Endothelial cell (in vitro differentiated cells): ENCODE results near the gene SULT2B1. TPM values are rescaled to one million over a fixed set of nuclear protein-coding genes. Genes with fewer than 3 reads are reported as not detected.

Source experiments
- DNase-seq: peaks from one replicate; pipeline ENCODE4 v3.0.0; 2021; ENCODE audit warnings: low spot score
- H3K27ac Mint-ChIP-seq: one replicate; pipeline ENCODE4 v1.8.0; 2021; ENCODE audit warnings: mixed read lengths, inconsistent platforms; ENCODE audit not compliant: unreplicated experiment
- H3K27me3 Mint-ChIP-seq: one replicate; pipeline ENCODE4 v1.8.0; 2021; ENCODE audit warnings: mild to moderate bottlenecking, moderate library complexity, mixed read lengths, inconsistent platforms; ENCODE audit not compliant: unreplicated experiment
- H3K36me3 Mint-ChIP-seq: one replicate; pipeline ENCODE4 v1.8.0; 2021; ENCODE audit warnings: mild to moderate bottlenecking, low read depth, mixed read lengths, inconsistent platforms; ENCODE audit not compliant: unreplicated experiment
- H3K4me1 Mint-ChIP-seq: one replicate; pipeline ENCODE4 v1.8.0; 2021; ENCODE audit warnings: mild to moderate bottlenecking, mixed read lengths, inconsistent platforms; ENCODE audit not compliant: unreplicated experiment
- H3K4me3 Mint-ChIP-seq: one replicate; pipeline ENCODE4 v1.8.0; 2021; ENCODE audit warnings: mild to moderate bottlenecking, mixed read lengths, inconsistent platforms; ENCODE audit not compliant: unreplicated experiment
- H3K9me3 Mint-ChIP-seq: one replicate; pipeline ENCODE4 v1.8.0; 2021; ENCODE audit warnings: mixed read lengths, inconsistent platforms; ENCODE audit not compliant: unreplicated experiment
- CTCF ChIP-seq: fragments of 200-600 bp; sonication (generic); IDR thresholded peaks from one replicate; pipeline ENCODE4 v1.5.0; 2021; ENCODE audit warnings: antibody characterized with exemption; ENCODE audit not compliant: unreplicated experiment
- total RNA-seq: library from RNA; stranded (reverse); fragmentation: NEBNext Ultra II Directional; extraction: Animal tissue kit (Norgen Biotek cat#: 25700); gene quantifications from one replicate; pipeline ENCODE4 v1.2.1, GENCODE V29; 2021; ENCODE audit not compliant: unreplicated experiment

SULT2B1 gene
- total RNA-seq, 1 donor from 2014 or later, result 0.62 TPM

- H3K9me3 Mint-ChIP-seq, result no peaks in the 10 kb centered on the region
- H3K36me3 Mint-ChIP-seq, result no peaks in the 10 kb centered on the region
- H3K4me1 Mint-ChIP-seq, result peaks cover 2% of the 10 kb centered on the region
- H3K27ac Mint-ChIP-seq, result no peak within 1 kb of the TSS
- no peak for TF ChIP-seq CTCF
- peak within 1 kb of the TSS; percentile 73 for H3K4me3 Mint-ChIP-seq
- no peak for DNase-seq
- peaks cover 14% of the 10 kb centered on the region for H3K27me3 Mint-ChIP-seq
Measured at GRCh38 chr19:48511800-48512503, 40.0 kb upstream of the SULT2B1 start, which contains the start of gene LMTK3. LMTK3 (minus strand) TSS chr19:48511835; CDS start chr19:48511576, 259 bp downstream.

DNA sequence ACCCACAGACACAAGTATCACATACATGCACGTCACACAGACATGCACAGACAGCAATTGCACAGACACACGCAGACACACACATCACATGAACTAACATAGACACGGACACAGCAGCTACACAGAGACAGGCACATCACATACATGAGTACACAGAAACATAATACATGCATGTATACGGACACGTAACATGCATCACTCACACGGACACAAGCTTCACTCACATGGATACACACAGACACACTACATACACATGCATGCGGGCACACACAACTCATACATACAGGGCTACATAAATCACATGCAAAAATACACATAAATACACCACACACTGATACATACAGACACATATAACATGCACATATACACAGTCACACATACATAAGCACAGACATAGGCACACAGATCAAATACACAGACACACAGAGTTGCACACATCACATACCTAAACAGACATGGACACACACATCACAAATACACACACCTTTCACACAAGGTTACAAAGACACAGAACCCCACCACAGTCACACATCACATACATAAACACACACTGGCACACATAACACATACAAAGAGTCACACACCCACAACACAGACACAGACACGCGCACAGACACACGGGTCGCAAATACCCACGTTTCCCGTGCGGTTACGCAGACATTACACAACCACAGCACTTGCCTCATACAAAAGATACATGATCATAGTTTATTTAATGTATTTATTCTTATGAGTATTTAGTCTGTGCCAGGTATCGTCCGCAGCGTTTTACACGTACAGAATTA is 39.3 kb upstream of the SULT2B1 start:
- peaks cover 2% of the 10 kb centered on the region for H3K4me1 Mint-ChIP-seq
- DNase-seq, result no peak
- no peak overlapping the region for H3K4me3 Mint-ChIP-seq
- no peaks in the 10 kb centered on the region for H3K9me3 Mint-ChIP-seq
- H3K36me3 Mint-ChIP-seq, result no peaks in the 10 kb centered on the region
- TF ChIP-seq CTCF, result no peak
- no peak overlapping the region for H3K27ac Mint-ChIP-seq
- peaks cover 14% of the 10 kb centered on the region for H3K27me3 Mint-ChIP-seq

GRCh38 chr19:48513289-48514122 is 38.5 kb upstream of the SULT2B1 start:
- H3K4me1 Mint-ChIP-seq, result peaks cover 2% of the 10 kb centered on the region
- H3K4me3 Mint-ChIP-seq, result no peak overlapping the region
- no peaks in the 10 kb centered on the region for H3K36me3 Mint-ChIP-seq
- H3K27me3 Mint-ChIP-seq, result peaks cover 11% of the 10 kb centered on the region
- no peaks in the 10 kb centered on the region for H3K9me3 Mint-ChIP-seq
- H3K27ac Mint-ChIP-seq, result no peak overlapping the region
- DNase-seq, result peak; percentile 67
- no peak for TF ChIP-seq CTCF

GRCh38 chr19:48514123-48514458 is 37.9 kb upstream of the SULT2B1 start:
- TF ChIP-seq CTCF, result no peak
- Mint-ChIP-seq H3K27me3 (peaks cover 11% of the 10 kb centered on the region), H3K27ac (no peak overlapping the region), H3K4me3 (no peak overlapping the region), H3K4me1 (peaks cover 2% of the 10 kb centered on the region), H3K9me3 (no peaks in the 10 kb centered on the region), H3K36me3 (no peaks in the 10 kb centered on the region)
- no peak for DNase-seq
